Measurements from ENCODE around the gene ST13. TPM values are rescaled to one million over a fixed set of nuclear protein-coding genes. Genes with fewer than 3 reads are reported as not detected.
A peak's percentile ranks its signal among the peaks of the same experiment; 100 is the strongest.

The ST13 gene
- total RNA-seq, 1 experiment from 2014 or later: 200 TPM

- ATAC-seq: no peak
- CTCF ChIA-PET: no interaction called here
- in situ Hi-C loops (cut with HindIII; ENCODE audit: low pct_unique_long_range_greater_than_20kb, low sequenced_read_pairs) (no loop called here), intact Hi-C loops (cut with micrococcal nuclease; ENCODE audit: unreplicated experiment) (no loop called here)
- TF ChIP-seq, protein P1, sequence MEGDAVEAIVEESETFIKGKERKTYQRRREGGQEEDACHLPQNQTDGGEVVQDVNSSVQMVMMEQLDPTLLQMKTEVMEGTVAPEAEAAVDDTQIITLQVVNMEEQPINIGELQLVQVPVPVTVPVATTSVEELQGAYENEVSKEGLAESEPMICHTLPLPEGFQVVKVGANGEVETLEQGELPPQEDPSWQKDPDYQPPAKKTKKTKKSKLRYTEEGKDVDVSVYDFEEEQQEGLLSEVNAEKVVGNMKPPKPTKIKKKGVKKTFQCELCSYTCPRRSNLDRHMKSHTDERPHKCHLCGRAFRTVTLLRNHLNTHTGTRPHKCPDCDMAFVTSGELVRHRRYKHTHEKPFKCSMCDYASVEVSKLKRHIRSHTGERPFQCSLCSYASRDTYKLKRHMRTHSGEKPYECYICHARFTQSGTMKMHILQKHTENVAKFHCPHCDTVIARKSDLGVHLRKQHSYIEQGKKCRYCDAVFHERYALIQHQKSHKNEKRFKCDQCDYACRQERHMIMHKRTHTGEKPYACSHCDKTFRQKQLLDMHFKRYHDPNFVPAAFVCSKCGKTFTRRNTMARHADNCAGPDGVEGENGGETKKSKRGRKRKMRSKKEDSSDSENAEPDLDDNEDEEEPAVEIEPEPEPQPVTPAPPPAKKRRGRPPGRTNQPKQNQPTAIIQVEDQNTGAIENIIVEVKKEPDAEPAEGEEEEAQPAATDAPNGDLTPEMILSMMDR (IDR thresholded peaks at IDR 0.05): no peak
- TF ChIP-seq POLR2AphosphoS5 (IDR thresholded peaks at IDR 0.05; ENCODE audit: low read depth, low read length) (no peak), SIN3A (IDR thresholded peaks at IDR 0.05; ENCODE audit: borderline replicate concordance, insufficient read depth, low read depth, low read length) (no peak), TCF7L2 (IDR thresholded peaks at IDR 0.05; ENCODE audit: low read depth, low read length) (no peak), REST (IDR thresholded peaks at IDR 0.05; ENCODE audit: insufficient read depth in 1 of 2, low read depth in 2 of 2, low read length in 1 of 2) (no peak)
- no peaks in the 10 kb centered on the region for H3K27me3 ChIP-seq (ENCODE audit: control insufficient read depth, insufficient read depth, low read length)
- no peak overlapping the region for H3K4me3 ChIP-seq (ENCODE audit: low read depth in 2 of 2, low read length in 2 of 2)
- H3K9me3 ChIP-seq (ENCODE audit: control insufficient read depth, insufficient read depth, low read depth, low read length): no peaks in the 10 kb centered on the region
- POLR2A ChIA-PET: no interaction called here
- H3K27ac ChIP-seq (ENCODE audit: low read length): no peak overlapping the region
- no peak for DNase-seq (ENCODE audit: low read depth, low spot score)
- H3K4me1 ChIP-seq (ENCODE audit: control insufficient read depth, insufficient read depth, low read length): no peaks in the 10 kb centered on the region
- H3K36me3 ChIP-seq (ENCODE audit: control insufficient read depth, insufficient read depth, low read length): peaks cover 2% of the 10 kb centered on the region; the same call in 1 of the 2 replicates
- BruUV-seq (replicated peaks): no TSS peak
Measured at GRCh38 chr22:40878922-40879321, 22.5 kb upstream of the ST13 start.

- DNase-seq (ENCODE audit: low read depth, low spot score) (no peak), ATAC-seq (no peak)
- no peaks in the 10 kb centered on the region for H3K9me3 ChIP-seq (ENCODE audit: control insufficient read depth, insufficient read depth, low read depth, low read length)
- intact Hi-C loops (cut with micrococcal nuclease; ENCODE audit: unreplicated experiment) (no loop called here), in situ Hi-C loops (cut with HindIII; ENCODE audit: low pct_unique_long_range_greater_than_20kb, low sequenced_read_pairs) (no loop called here)
- CTCF ChIA-PET: interaction anchor here (0.6 kb wide), 1 partner anchor 197 kb away, joined by 4 read pairs; no protein-coding TSS in a partner anchor
- H3K27ac ChIP-seq (ENCODE audit: low read length): no peak overlapping the region
- no peak overlapping the region for H3K4me3 ChIP-seq (ENCODE audit: low read depth in 2 of 2, low read length in 2 of 2)
- H3K36me3 ChIP-seq (ENCODE audit: control insufficient read depth, insufficient read depth, low read length): 0 out of 2 replicates have a peak, but pooled peaks cover 2% of the 10 kb centered on the region
- TSS peak; percentile 29 for BruUV-seq (replicated peaks)
- no peaks in the 10 kb centered on the region for H3K4me1 ChIP-seq (ENCODE audit: control insufficient read depth, insufficient read depth, low read length)
- TF ChIP-seq, protein P1 (IDR thresholded peaks at IDR 0.05): no peak
- no peak for TF ChIP-seq SIN3A (IDR thresholded peaks at IDR 0.05; ENCODE audit: borderline replicate concordance, insufficient read depth, low read depth, low read length)
- no peak for TF ChIP-seq REST (IDR thresholded peaks at IDR 0.05; ENCODE audit: insufficient read depth in 1 of 2, low read depth in 2 of 2, low read length in 1 of 2)
- TF ChIP-seq TCF7L2 (IDR thresholded peaks at IDR 0.05; ENCODE audit: low read depth, low read length): no peak
- TF ChIP-seq POLR2AphosphoS5 (IDR thresholded peaks at IDR 0.05; ENCODE audit: low read depth, low read length): no peak
- no peaks in the 10 kb centered on the region for H3K27me3 ChIP-seq (ENCODE audit: control insufficient read depth, insufficient read depth, low read length)
- POLR2A ChIA-PET: no interaction called here
Measured at GRCh38 chr22:40877488-40877887, 21.0 kb upstream of the ST13 start.

Measured in Panc1 (cell line).